ENCODE results near the gene SLC16A7.

The SLC16A7 gene

DNA sequence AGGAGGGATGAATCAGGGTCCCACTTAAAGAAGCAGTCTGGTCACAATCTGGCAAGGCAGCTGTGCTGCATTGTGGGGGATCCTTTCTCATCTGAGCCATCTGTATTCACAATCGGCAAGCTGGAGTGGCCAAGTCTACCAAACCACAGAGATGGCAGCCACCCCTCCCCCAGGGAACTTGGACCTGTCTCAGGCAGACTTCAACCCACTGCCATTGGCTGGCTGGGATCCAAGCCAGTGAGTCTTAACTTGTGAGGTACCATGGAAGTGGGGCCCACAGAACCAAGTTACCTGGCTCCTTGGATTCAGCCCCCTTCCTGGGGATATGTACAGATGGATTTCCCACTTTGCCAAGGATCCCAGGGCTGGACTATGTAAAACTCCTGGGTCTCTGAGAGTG lies 196.8 kb downstream of the SLC16A7 start:
- no peak for TF ChIP-seq EZH2 (IDR thresholded peaks at IDR 0.05; ENCODE audit: borderline replicate concordance, low read depth, low read length, severe bottlenecking)
- TF ChIP-seq, protein P1, sequence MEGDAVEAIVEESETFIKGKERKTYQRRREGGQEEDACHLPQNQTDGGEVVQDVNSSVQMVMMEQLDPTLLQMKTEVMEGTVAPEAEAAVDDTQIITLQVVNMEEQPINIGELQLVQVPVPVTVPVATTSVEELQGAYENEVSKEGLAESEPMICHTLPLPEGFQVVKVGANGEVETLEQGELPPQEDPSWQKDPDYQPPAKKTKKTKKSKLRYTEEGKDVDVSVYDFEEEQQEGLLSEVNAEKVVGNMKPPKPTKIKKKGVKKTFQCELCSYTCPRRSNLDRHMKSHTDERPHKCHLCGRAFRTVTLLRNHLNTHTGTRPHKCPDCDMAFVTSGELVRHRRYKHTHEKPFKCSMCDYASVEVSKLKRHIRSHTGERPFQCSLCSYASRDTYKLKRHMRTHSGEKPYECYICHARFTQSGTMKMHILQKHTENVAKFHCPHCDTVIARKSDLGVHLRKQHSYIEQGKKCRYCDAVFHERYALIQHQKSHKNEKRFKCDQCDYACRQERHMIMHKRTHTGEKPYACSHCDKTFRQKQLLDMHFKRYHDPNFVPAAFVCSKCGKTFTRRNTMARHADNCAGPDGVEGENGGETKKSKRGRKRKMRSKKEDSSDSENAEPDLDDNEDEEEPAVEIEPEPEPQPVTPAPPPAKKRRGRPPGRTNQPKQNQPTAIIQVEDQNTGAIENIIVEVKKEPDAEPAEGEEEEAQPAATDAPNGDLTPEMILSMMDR (IDR thresholded peaks at IDR 0.05; ENCODE audit: borderline replicate concordance, extremely low read depth, low read length, poor library complexity, severe bottlenecking) = no peak
- peaks cover 8% of the 10 kb centered on the region; the same call in 1 of the 2 replicates for H3K36me3 ChIP-seq (ENCODE audit: insufficient read depth, low read length)
- no peaks in the 10 kb centered on the region for H4K20me1 ChIP-seq (ENCODE audit: insufficient read depth, low read length)
- no peaks in the 10 kb centered on the region for H3K79me2 ChIP-seq (ENCODE audit: insufficient read depth, low read length)
- H3K4me3 ChIP-seq (ENCODE audit: low read depth in 1 of 2, low read length in 2 of 2) = no peak overlapping the region
- H3K9ac ChIP-seq (ENCODE audit: low read depth, low read length) = no peak overlapping the region
- no peak overlapping the region for H3K4me2 ChIP-seq (ENCODE audit: insufficient read depth, low read length)
- no peaks in the 10 kb centered on the region for H3K4me1 ChIP-seq (ENCODE audit: insufficient read depth, low read length)
- no peak overlapping the region for H2AFZ ChIP-seq (ENCODE audit: low read depth, low read length)
- H3K27me3 ChIP-seq (ENCODE audit: insufficient read depth, low read length, poor library complexity) = no peaks in the 10 kb centered on the region
- ATAC-seq (ENCODE audit: insufficient read depth, low read depth) (no peak), DNase-seq (no peak)
- H3K9me3 ChIP-seq (ENCODE audit: insufficient read depth, low read length, severe bottlenecking) = peaks cover 7% of the 10 kb centered on the region
- H3K27ac ChIP-seq (ENCODE audit: low read length) = no peak overlapping the region

DNA sequence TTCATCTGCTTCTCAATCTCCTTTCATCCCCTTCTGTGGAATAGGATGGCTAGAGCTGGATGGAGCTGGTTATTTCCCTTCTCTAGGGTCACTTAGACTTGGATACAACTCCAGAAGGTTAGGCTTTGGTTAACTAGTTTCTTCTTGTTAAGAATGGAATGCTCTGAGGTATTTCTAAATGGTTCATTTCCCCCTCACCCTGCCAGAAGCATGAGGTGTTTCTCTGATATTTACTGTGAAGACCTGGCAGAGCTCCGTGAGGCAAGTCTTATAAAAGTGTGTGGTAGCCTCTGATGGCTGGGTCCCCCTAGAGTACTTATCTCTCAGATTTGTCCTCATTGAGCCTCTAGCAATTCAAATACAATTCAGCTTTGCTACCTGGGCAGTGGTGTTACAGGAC lies 207.9 kb downstream of the SLC16A7 start:
- H3K4me3 ChIP-seq (ENCODE audit: low read depth in 1 of 2, low read length in 2 of 2) = no peak overlapping the region
- H3K9ac ChIP-seq (ENCODE audit: low read depth, low read length) = no peak overlapping the region
- no peak for ATAC-seq (ENCODE audit: insufficient read depth, low read depth)
- no peaks in the 10 kb centered on the region for H3K27me3 ChIP-seq (ENCODE audit: insufficient read depth, low read length, poor library complexity)
- DNase-seq = no peak
- TF ChIP-seq, protein P1 (IDR thresholded peaks at IDR 0.05; ENCODE audit: borderline replicate concordance, extremely low read depth, low read length, poor library complexity, severe bottlenecking) = no peak
- TF ChIP-seq EZH2 (IDR thresholded peaks at IDR 0.05; ENCODE audit: borderline replicate concordance, low read depth, low read length, severe bottlenecking) = no peak
- no peaks in the 10 kb centered on the region for H4K20me1 ChIP-seq (ENCODE audit: insufficient read depth, low read length)
- no peak overlapping the region; the same call in 1 of the 2 replicates for H3K4me2 ChIP-seq (ENCODE audit: insufficient read depth, low read length)
- H3K4me1 ChIP-seq (ENCODE audit: insufficient read depth, low read length) = no peaks in the 10 kb centered on the region
- no peaks in the 10 kb centered on the region for H3K36me3 ChIP-seq (ENCODE audit: insufficient read depth, low read length)
- H3K27ac ChIP-seq (ENCODE audit: low read length) = no peak overlapping the region
- no peak overlapping the region; the same call in 1 of the 2 replicates for H2AFZ ChIP-seq (ENCODE audit: low read depth, low read length)
- no peaks in the 10 kb centered on the region for H3K9me3 ChIP-seq (ENCODE audit: insufficient read depth, low read length, severe bottlenecking)
- H3K79me2 ChIP-seq (ENCODE audit: insufficient read depth, low read length) = no peaks in the 10 kb centered on the region

DNA sequence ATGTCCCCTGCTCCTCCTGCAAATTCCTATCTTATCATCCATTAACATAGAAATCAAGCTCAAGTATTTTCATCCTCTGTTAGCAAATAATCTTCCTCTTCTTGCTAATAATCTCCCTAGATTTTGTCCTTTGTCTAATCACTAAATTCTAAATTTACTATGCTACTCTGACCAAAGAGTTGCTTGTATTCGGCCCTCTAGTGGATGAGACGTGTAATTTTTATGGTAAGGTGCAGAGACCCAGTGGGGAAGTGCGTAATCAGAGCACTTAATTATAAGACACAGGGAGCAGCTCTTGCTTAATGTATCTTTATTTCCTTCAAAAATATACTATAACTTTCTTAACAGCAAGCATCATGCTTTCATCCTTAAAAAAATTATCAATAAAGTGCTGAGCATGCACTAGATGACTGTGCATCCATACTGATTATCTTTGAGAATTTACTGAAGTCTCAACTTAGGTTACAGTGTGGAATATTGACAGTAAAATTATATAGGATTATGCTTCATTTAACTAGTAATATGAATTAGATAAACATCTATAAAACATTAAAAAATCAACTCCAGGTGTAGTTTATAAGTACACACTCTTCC lies 212.6 kb downstream of the SLC16A7 start:
- H3K4me1 ChIP-seq (ENCODE audit: insufficient read depth, low read length) = no peaks in the 10 kb centered on the region
- no peaks in the 10 kb centered on the region for H3K36me3 ChIP-seq (ENCODE audit: insufficient read depth, low read length)
- no peaks in the 10 kb centered on the region for H4K20me1 ChIP-seq (ENCODE audit: insufficient read depth, low read length)
- H3K27me3 ChIP-seq (ENCODE audit: insufficient read depth, low read length, poor library complexity) = no peaks in the 10 kb centered on the region
- no peaks in the 10 kb centered on the region for H3K9me3 ChIP-seq (ENCODE audit: insufficient read depth, low read length, severe bottlenecking)
- no peak overlapping the region for H3K4me2 ChIP-seq (ENCODE audit: insufficient read depth, low read length)
- DNase-seq (no peak), ATAC-seq (ENCODE audit: insufficient read depth, low read depth) (peak; percentile 90)
- TF ChIP-seq EZH2 (IDR thresholded peaks at IDR 0.05; ENCODE audit: borderline replicate concordance, low read depth, low read length, severe bottlenecking) = no peak
- TF ChIP-seq, protein P1 (IDR thresholded peaks at IDR 0.05; ENCODE audit: borderline replicate concordance, extremely low read depth, low read length, poor library complexity, severe bottlenecking) = peak; percentile 75
- H3K4me3 ChIP-seq (ENCODE audit: low read depth in 1 of 2, low read length in 2 of 2) = no peak overlapping the region
- H2AFZ ChIP-seq (ENCODE audit: low read depth, low read length) = no peak overlapping the region
- no peak overlapping the region for H3K9ac ChIP-seq (ENCODE audit: low read depth, low read length)
- no peaks in the 10 kb centered on the region for H3K79me2 ChIP-seq (ENCODE audit: insufficient read depth, low read length)
- H3K27ac ChIP-seq (ENCODE audit: low read length) = no peak overlapping the region

All from DND-41 (cell line).